WERI-Rb-1 (cell line): Measurements from ENCODE around the gene CALML5.

Source experiments
- DNase-seq: peaks from one replicate; pipeline ENCODE4 v3.0.0-alpha.2; 2020
- H3K27ac ChIP-seq: fragments of 250-450 bp; sonication (Bioruptor Pico); 2 replicates; pipeline ENCODE4 v1.5.1; 2020; ENCODE audit warnings: mild to moderate bottlenecking, moderate library complexity
- H3K27me3 ChIP-seq: fragments of 250-450 bp; sonication (Bioruptor Pico); 2 replicates; pipeline ENCODE4 v1.5.1; 2021; ENCODE audit warnings: mild to moderate bottlenecking, low read depth, moderate library complexity; ENCODE audit not compliant: insufficient read depth, severe bottlenecking
- H3K36me3 ChIP-seq: fragments of 250-450 bp; sonication (Bioruptor Pico); 2 replicates; pipeline ENCODE4 v1.5.1; 2020; ENCODE audit warnings: mild to moderate bottlenecking, moderate library complexity
- H3K4me3 ChIP-seq: 2 replicates; pipeline ENCODE4 v1.5.1; 2011; ENCODE audit warnings: low read depth, mild to moderate bottlenecking, control low read depth, low read length
- H3K9me3 ChIP-seq: fragments of 250-450 bp; sonication (Bioruptor Pico); 2 replicates; pipeline ENCODE4 v1.5.1; 2021; ENCODE audit warnings: mild to moderate bottlenecking, moderate library complexity; ENCODE audit not compliant: severe bottlenecking
- CTCF ChIP-seq: IDR thresholded peaks from 2 replicates; pipeline ENCODE4 v1.5.1; 2011; ENCODE audit warnings: low read depth, mild to moderate bottlenecking, control low read depth, inconsistent platforms, low read length

CALML5 gene

GRCh38 chr10:5528989-5529701 is 29.8 kb upstream of the CALML5 start:
- no peak overlapping the region for H3K4me3 ChIP-seq
- H3K27ac ChIP-seq, result no peak overlapping the region
- H3K36me3 ChIP-seq, result no peaks in the 10 kb centered on the region
- no peak for TF ChIP-seq CTCF
- no peak for DNase-seq
- no peaks in the 10 kb centered on the region for H3K27me3 ChIP-seq
- H3K9me3 ChIP-seq, result no peaks in the 10 kb centered on the region

GRCh38 chr10:5527332-5528200 is 28.2 kb upstream of the CALML5 start:
- Histone ChIP-seq H3K27ac (no peak overlapping the region), H3K4me3 (no peak overlapping the region), H3K27me3 (no peaks in the 10 kb centered on the region), H3K36me3 (no peaks in the 10 kb centered on the region), H3K9me3 (no peaks in the 10 kb centered on the region)
- no peak for DNase-seq
- TF ChIP-seq CTCF, result no peak

GRCh38 chr10:5526691-5527331 is 27.4 kb upstream of the CALML5 start:
- TF ChIP-seq CTCF, result no peak
- Histone ChIP-seq H3K4me3 (no peak overlapping the region), H3K27me3 (no peaks in the 10 kb centered on the region), H3K36me3 (no peaks in the 10 kb centered on the region), H3K9me3 (no peaks in the 10 kb centered on the region), H3K27ac (no peak overlapping the region)
- DNase-seq, result no peak

- DNase-seq, result no peak
- H3K27me3 ChIP-seq, result no peaks in the 10 kb centered on the region
- no peaks in the 10 kb centered on the region for H3K36me3 ChIP-seq
- no peak overlapping the region for H3K4me3 ChIP-seq
- no peak overlapping the region for H3K27ac ChIP-seq
- H3K9me3 ChIP-seq, result no peaks in the 10 kb centered on the region
- TF ChIP-seq CTCF, result no peak
These were observed 26.4 kb upstream of the CALML5 start for GRCh38 chr10:5525561-5526341.

GRCh38 chr10:5524641-5525560 is 25.5 kb upstream of the CALML5 start, which contains the start of gene CALML3:
Gene CALML3, plus strand, starts transcription at chr10:5524961. Its CDS starts 125 bp downstream, at chr10:5525086.
- DNase-seq, result no peak

More at GRCh38 chr10:5524641-5525560, 25.5 kb upstream of the CALML5 start, which contains the start of gene CALML3:
- H3K36me3 ChIP-seq, result no peaks in the 10 kb centered on the region
- H3K27ac ChIP-seq, result no peak within 1 kb of the TSS
- no peak for TF ChIP-seq CTCF
- no peaks in the 10 kb centered on the region for H3K27me3 ChIP-seq
- H3K9me3 ChIP-seq, result no peaks in the 10 kb centered on the region
- H3K4me3 ChIP-seq, result no peak within 1 kb of the TSS
